ENCODE data around the gene RBPJ.

DNA sequence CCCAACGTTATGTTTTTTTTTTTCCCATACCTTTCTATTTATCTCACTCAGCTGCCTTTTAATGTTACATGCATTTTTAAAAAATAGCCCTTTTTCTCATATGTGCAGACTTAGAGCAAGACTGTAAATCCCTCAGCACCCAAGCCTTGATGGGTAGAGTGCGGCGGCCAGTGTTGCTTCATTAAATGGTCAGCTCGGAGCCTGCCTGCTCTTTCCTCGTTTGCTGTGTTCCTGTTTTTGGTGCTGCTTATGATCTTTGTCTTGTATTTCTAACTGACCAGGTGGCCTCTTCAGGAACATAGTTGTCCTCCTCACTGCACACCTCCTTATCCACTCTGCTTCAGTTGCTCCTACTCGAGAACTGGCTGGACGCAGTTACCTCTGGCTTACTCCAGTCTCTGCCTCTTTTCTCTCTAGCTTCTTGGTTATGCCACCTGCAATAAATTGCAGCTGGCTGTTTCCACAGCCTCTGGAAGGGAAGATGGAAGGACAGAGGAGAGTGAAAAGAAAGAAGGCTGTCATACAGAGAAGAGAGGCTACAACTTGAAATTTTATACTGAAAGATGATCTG is 10.7 kb downstream of the RBPJ start:
- TF ChIP-seq, protein P1, sequence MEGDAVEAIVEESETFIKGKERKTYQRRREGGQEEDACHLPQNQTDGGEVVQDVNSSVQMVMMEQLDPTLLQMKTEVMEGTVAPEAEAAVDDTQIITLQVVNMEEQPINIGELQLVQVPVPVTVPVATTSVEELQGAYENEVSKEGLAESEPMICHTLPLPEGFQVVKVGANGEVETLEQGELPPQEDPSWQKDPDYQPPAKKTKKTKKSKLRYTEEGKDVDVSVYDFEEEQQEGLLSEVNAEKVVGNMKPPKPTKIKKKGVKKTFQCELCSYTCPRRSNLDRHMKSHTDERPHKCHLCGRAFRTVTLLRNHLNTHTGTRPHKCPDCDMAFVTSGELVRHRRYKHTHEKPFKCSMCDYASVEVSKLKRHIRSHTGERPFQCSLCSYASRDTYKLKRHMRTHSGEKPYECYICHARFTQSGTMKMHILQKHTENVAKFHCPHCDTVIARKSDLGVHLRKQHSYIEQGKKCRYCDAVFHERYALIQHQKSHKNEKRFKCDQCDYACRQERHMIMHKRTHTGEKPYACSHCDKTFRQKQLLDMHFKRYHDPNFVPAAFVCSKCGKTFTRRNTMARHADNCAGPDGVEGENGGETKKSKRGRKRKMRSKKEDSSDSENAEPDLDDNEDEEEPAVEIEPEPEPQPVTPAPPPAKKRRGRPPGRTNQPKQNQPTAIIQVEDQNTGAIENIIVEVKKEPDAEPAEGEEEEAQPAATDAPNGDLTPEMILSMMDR (conservative IDR thresholded peaks at IDR 0.05 in 1 of 2, IDR thresholded peaks at IDR 0.05 in 1 of 2; ENCODE audit: low read depth in 1 of 2, low read length in 2 of 2) = no peak
- no peak for TF ChIP-seq EZH2 (IDR thresholded peaks at IDR 0.05; ENCODE audit: low read length, missing control alignments)
